IMR-90 (cell line): ENCODE data around the gene TMEM30A. TPM values are rescaled to one million over a fixed set of nuclear protein-coding genes. Genes with fewer than 3 reads are reported as not detected.

Experiments used
- ATAC-seq: fragments of 200-7000 bp; cut with Tn5 transposase; 2 replicates; pipeline ENCODE4 v1.9.1; 2020; ENCODE audit warnings: low read depth, mild to moderate bottlenecking, moderate library complexity
- BruUV-seq: library from RNA; stranded (reverse); fragments of 400-500 nt; replicated peaks from 2 replicates; lab custom pipeline; 2021; lab: Mats Ljungman, UMichigan
- CTCF ChIA-PET: fragments of 300-600 bp; formaldehyde crosslinking; extraction: SDS; loops from one replicate; lab custom pipeline; 2021; ENCODE audit warnings: antibody characterized with exemption; lab: Yijun Ruan, JAX
- POLR2A ChIA-PET: fragments of 300-600 bp; sonication (Branson Sonifier 250); formaldehyde crosslinking; loops from one replicate; lab custom pipeline; 2022; ENCODE audit warnings: antibody characterized with exemption; ENCODE audit not compliant: unreplicated experiment; lab: Charles Lee
- DNase-seq: peaks from one replicate; pipeline ENCODE4 v3.0.0; 2013
- H2AFZ ChIP-seq: replicated peaks from 2 replicates; pipeline ENCODE3; 2013; ENCODE audit warnings: low read length, mild to moderate bottlenecking; ENCODE audit not compliant: poor library complexity
- H2AK5ac ChIP-seq: 2 replicates; pipeline ENCODE4 v1.6.1; 2013; ENCODE audit warnings: low read depth, low read length, inconsistent platforms
- H2AK9ac ChIP-seq: replicated peaks from 2 replicates; pipeline ENCODE3; 2013; ENCODE audit warnings: mild to moderate bottlenecking, low read depth, low read length, moderate library complexity; ENCODE audit not compliant: poor library complexity
- H2BK120ac ChIP-seq: 2 replicates; pipeline ENCODE4 v1.6.1; 2013; ENCODE audit warnings: low read depth, low read length, inconsistent platforms
- H2BK15ac ChIP-seq: 3 replicates; pipeline ENCODE4 v1.6.1; 2013; ENCODE audit warnings: low read depth, low read length, inconsistent platforms
- H2BK20ac ChIP-seq: 2 replicates; pipeline ENCODE4 v1.6.1; 2013; ENCODE audit warnings: low read depth, mild to moderate bottlenecking, inconsistent platforms, low read length, moderate library complexity
- H2BK5ac ChIP-seq: 2 replicates; pipeline ENCODE4 v1.6.1; 2013; ENCODE audit warnings: mild to moderate bottlenecking, low read depth, low read length, inconsistent platforms; ENCODE audit not compliant: poor library complexity, severe bottlenecking
- H3K14ac ChIP-seq: replicated peaks from 2 replicates; pipeline ENCODE4 v1.6.1; 2013; ENCODE audit warnings: low read depth, low read length, inconsistent platforms
- H3K18ac ChIP-seq: 2 replicates; pipeline ENCODE4 v1.6.1; 2013; ENCODE audit warnings: low read depth, low read length, control low read depth
- H3K23ac ChIP-seq: 2 replicates; pipeline ENCODE4 v1.6.1; 2013; ENCODE audit warnings: low read depth, low read length, inconsistent platforms
- H3K27ac ChIP-seq: 2 replicates; pipeline ENCODE4 v1.5.1; 2013; ENCODE audit warnings: mild to moderate bottlenecking, control low read depth, low read length; ENCODE audit not compliant: insufficient read depth
- H3K27me3 ChIP-seq: 2 replicates; pipeline ENCODE4 v1.6.1; 2013; ENCODE audit warnings: low read length; ENCODE audit not compliant: control insufficient read depth, insufficient read depth
- H3K36me3 ChIP-seq: 2 replicates; pipeline ENCODE4 v1.6.1; 2013; ENCODE audit warnings: low read length, mixed read lengths; ENCODE audit not compliant: control insufficient read depth, insufficient read depth
- H3K4ac ChIP-seq: 2 replicates; pipeline ENCODE4 v1.6.1; 2013; ENCODE audit warnings: low read depth, low read length, inconsistent platforms
- H3K4me1 ChIP-seq: 2 replicates; pipeline ENCODE4 v1.6.1; 2013; ENCODE audit warnings: low read length, mixed read lengths; ENCODE audit not compliant: control insufficient read depth, insufficient read depth
- H3K4me2 ChIP-seq: 2 replicates; pipeline ENCODE4 v1.6.1; 2013; ENCODE audit warnings: low read depth, mild to moderate bottlenecking, control low read depth, low read length, moderate library complexity
- H3K4me3 ChIP-seq: 2 replicates; pipeline ENCODE4 v1.5.1; 2013; ENCODE audit warnings: low read depth, mild to moderate bottlenecking, control low read depth, low read length, moderate library complexity; ENCODE audit not compliant: insufficient read depth
- H3K56ac ChIP-seq: 2 replicates; pipeline ENCODE4 v1.6.1; 2013; ENCODE audit warnings: low read length, inconsistent platforms; ENCODE audit not compliant: insufficient read depth; ENCODE audit errors: extremely low read depth
- H3K79me1 ChIP-seq, 2 experiments: 2 replicates each; pipeline ENCODE4 v1.6.1; 2013; ENCODE audit warnings: low read length in 2 of 2, inconsistent platforms in 1 of 2, low read depth in 1 of 2
- H3K9ac ChIP-seq: 2 replicates; pipeline ENCODE4 v1.6.1; 2013; ENCODE audit warnings: low read depth, low read length, control low read depth
- H3K9me1 ChIP-seq: 2 replicates; pipeline ENCODE4 v1.6.1; 2013; ENCODE audit warnings: low read length, inconsistent platforms; ENCODE audit not compliant: insufficient read depth
- H3K9me3 ChIP-seq: 2 replicates; pipeline ENCODE4 v1.6.1; 2013; ENCODE audit warnings: low read length; ENCODE audit not compliant: control insufficient read depth, insufficient read depth
- H4K20me1 ChIP-seq: 2 replicates; pipeline ENCODE4 v1.6.1; 2013; ENCODE audit warnings: low read length, inconsistent platforms; ENCODE audit not compliant: insufficient read depth
- H4K5ac ChIP-seq: 2 replicates; pipeline ENCODE4 v1.6.1; 2013; ENCODE audit warnings: mild to moderate bottlenecking, low read depth, low read length, control low read depth
- H4K8ac ChIP-seq, 2 experiments: 2 replicates each; pipeline ENCODE4 v1.6.1; 2013; ENCODE audit warnings: low read depth in 2 of 2, low read length in 2 of 2, control low read depth in 1 of 2, inconsistent platforms in 1 of 2
- H4K91ac ChIP-seq: 2 replicates; pipeline ENCODE4 v1.6.1; 2013; ENCODE audit warnings: low read depth, low read length, inconsistent platforms; ENCODE audit not compliant: insufficient read depth
- BHLHE40 ChIP-seq: fragments of 150-350 bp; IDR thresholded peaks from 2 replicates; pipeline ENCODE4 v1.6.1; 2016; ENCODE audit warnings: mild to moderate bottlenecking, low read depth, low read length
- CHD1 ChIP-seq: IDR thresholded peaks from 2 replicates; pipeline ENCODE4 v1.6.1; 2012; ENCODE audit warnings: low read depth, low read length, improper control_type of control experiment
- ELK1 ChIP-seq: fragments of 150-350 bp; IDR thresholded peaks from 2 replicates; pipeline ENCODE4 v1.6.1; 2016; ENCODE audit warnings: low read depth, mild to moderate bottlenecking, low read length, moderate library complexity, borderline replicate concordance
- MAZ ChIP-seq: IDR thresholded peaks from 2 replicates; pipeline ENCODE4 v1.6.1; 2012; ENCODE audit warnings: low read depth, mild to moderate bottlenecking, low read length, improper control_type of control experiment, moderate library complexity, borderline replicate concordance
- MXI1 ChIP-seq: IDR thresholded peaks from 2 replicates; pipeline ENCODE4 v1.6.1; 2012; ENCODE audit warnings: low read depth, mild to moderate bottlenecking, low read length, moderate library complexity, borderline replicate concordance
- NFE2L2 ChIP-seq: fragments of 150-350 bp; IDR thresholded peaks from 2 replicates; pipeline ENCODE4 v1.6.1; 2016; ENCODE audit warnings: low read depth, mild to moderate bottlenecking, low read length
- POLR2A ChIP-seq: IDR thresholded peaks from 2 replicates; pipeline ENCODE4 v1.6.1; 2012; ENCODE audit warnings: mild to moderate bottlenecking, low read depth, low read length
- RAD21 ChIP-seq: IDR thresholded peaks from 2 replicates; pipeline ENCODE4 v1.6.1; 2012; ENCODE audit warnings: low read length, improper control_type of control experiment
- WGBS, 2 experiments: methylation state at CpG; one replicate each; pipeline versions ENCODE4 v1.1.5 to v1.1.7; 2013; ENCODE audit warnings: missing lambda C conversion rate in 2 of 2; ENCODE audit not compliant: insufficient read length in 1 of 2; ENCODE audit errors: extremely low coverage in 2 of 2; 5-methylcytosine and 5-hydroxymethylcytosine counted together
- dilution Hi-C: fragments of 300-500 bp; cut with HindIII; formaldehyde crosslinking; loops from one replicate; pipeline ENCODE4 v1.14.3; 2018; ENCODE audit warnings: low sequenced_read_pairs; ENCODE audit not compliant: unreplicated experiment
- in situ Hi-C: fragments of 300-500 bp; cut with MboI; formaldehyde crosslinking; loops from 3 replicates; pipeline ENCODE4 v1.14.3; 2019; ENCODE audit warnings: low sequenced_read_pairs, inconsistent platforms, mixed read lengths
- intact Hi-C: fragments of 100-400 bp; cut with micrococcal nuclease; formaldehyde crosslinking; loops from 2 replicates; pipeline ENCODE4 v1.10.0; 2022
- polyA plus RNA-seq, 3 experiments: library from polyadenylated mRNA; depleted of rRNA; stranded (reverse); fragments of >200 nt; gene quantifications; 2 replicates each; pipeline ENCODE4 v1.2.3, GENCODE V29; 2012; ENCODE audit warnings: low replicate concordance in 1 of 3
- total RNA-seq: library from RNA; depleted of rRNA; stranded (reverse); fragments of >200 nt; gene quantifications from 2 replicates; pipeline ENCODE4 v1.2.3, GENCODE V29; 2012

Gene TMEM30A
- total and polyA plus RNA-seq, 2 of the 4 experiments (the other 2 are of a cell fraction): 48.5 to 111 TPM

- Histone ChIP-seq H2BK5ac (peak overlapping the region; percentile 88), H3K9ac (peak overlapping the region; percentile 96), H4K8ac (peak overlapping the region; percentile 74 to 92), H4K20me1 (peaks cover 40% of the 10 kb centered on the region), H3K9me3 (no peaks in the 10 kb centered on the region), H3K4me3 (peak overlapping the region; percentile 75), H4K91ac (peak overlapping the region; percentile 98), H3K23ac (peak overlapping the region; percentile 97), H3K56ac (peak overlapping the region; percentile 88), H2AFZ (peak overlapping the region; percentile 87), H2BK120ac (peak overlapping the region; percentile 93), H2BK15ac (peak overlapping the region; percentile 56), H2BK20ac (peak overlapping the region; percentile 18), H2AK5ac (peak overlapping the region; percentile 91), H3K27me3 (no peaks in the 10 kb centered on the region), H3K36me3 (peaks cover 7% of the 10 kb centered on the region), H2AK9ac (peak overlapping the region; percentile 97), H3K18ac (peak overlapping the region; percentile 95), H3K27ac (peak overlapping the region; percentile 91), H4K5ac (peak overlapping the region; percentile 82), H3K4me1 (peaks cover 24% of the 10 kb centered on the region), H3K9me1 (peaks cover 2% of the 10 kb centered on the region; the same call in 1 of the 2 replicates), H3K14ac (peak overlapping the region; percentile 81), H3K79me1 (peaks cover 0 to 26% of the 10 kb centered on the region in 2 experiments; a peak in 2 of 4 replicates), H3K4ac (peak overlapping the region; percentile 84), H3K4me2 (peak overlapping the region; percentile 71)
- TF ChIP-seq RAD21 (no peak), POLR2A (peak; percentile 67), MAZ (peak; percentile 61; the same call in 1 of the 2 replicates), NFE2L2 (no peak), CHD1 (peak; percentile 90; the same call in 1 of the 2 replicates), ELK1 (no peak), MXI1 (peak; percentile 31; the same call in 1 of the 2 replicates), BHLHE40 (peak; percentile 89)
- ATAC-seq (peak; percentile 5), DNase-seq (peak; percentile 82)
- dilution Hi-C loops (no loop called here), in situ Hi-C loops (loop anchor here (10.0 kb wide), 1 partner anchor 790 kb away; no protein-coding TSS in a partner anchor), intact Hi-C loops (loop anchor here (1.0 to 10.0 kb wide), 8 partner anchors 110 to 1403 kb away; no protein-coding TSS in a partner anchor)
- CTCF ChIA-PET: interaction anchor here (1.0 to 2.6 kb wide), 3 partner anchors 796 to 1236 kb away, joined by 3 to 9 read pairs (median 4); no protein-coding TSS in a partner anchor
- no TSS peak for BruUV-seq
- POLR2A ChIA-PET: interaction anchor here (0.6 to 1.4 kb wide), 5 partner anchors 46 to 1101 kb away, joined by 3 to 6 read pairs (median 3); no protein-coding TSS in a partner anchor
- 3% methylated on average over 20 of the region's 47 CpGs; no CpG with 5 or more reads in 1 of the 2 experiments for WGBS, 2 experiments
Measured at GRCh38 chr6:75204959-75205775, 79.4 kb downstream of the TMEM30A start.
